CD14-positive monocyte (primary cell): ENCODE measurements around the gene DYNC1H1. TPM values are rescaled to one million over a fixed set of nuclear protein-coding genes. Genes with fewer than 3 reads are reported as not detected.
"Not testable (repeated sequence)": the region's sequence is repeated elsewhere in the genome, so short reads cannot be mapped to it uniquely, and the experiment has no call there.

ENCODE experiments used
- DNase-seq, 3 donors: peaks; one replicate each; pipeline ENCODE4 v3.0.0-alpha.2; 2011 to 2022
- H2AFZ ChIP-seq: 2 replicates; pipeline ENCODE4 v1.6.0; 2012; ENCODE audit warnings: mild to moderate bottlenecking, low read depth, low read length, inconsistent platforms; ENCODE audit not compliant: insufficient read depth, poor library complexity, severe bottlenecking
- H3K27ac ChIP-seq, 2 donors: 1 replicate in 1 of 2; 2 replicates in 1 of 2; pipeline ENCODE4 v1.5.1; 2012 to 2013; ENCODE audit warnings: low read length in 2 of 2, control low read depth in 1 of 2, inconsistent platforms in 1 of 2, low read depth in 1 of 2, mild to moderate bottlenecking in 1 of 2
- H3K27me3 ChIP-seq, 2 donors: one replicate each; pipeline versions ENCODE4 v1.6.0 to v1.6.1; 2011 to 2013; ENCODE audit warnings: low read length in 2 of 2; ENCODE audit not compliant: control insufficient read depth in 2 of 2, insufficient read depth in 2 of 2
- H3K36me3 ChIP-seq, 2 donors: replicated peaks in 1 of 2; 1 replicate in 1 of 2; 2 replicates in 1 of 2; pipeline versions ENCODE4 v1.5.1 to v1.6.1; 2012 to 2013; ENCODE audit warnings: low read length in 2 of 2, control low read depth in 1 of 2, inconsistent platforms in 1 of 2, mild to moderate bottlenecking in 1 of 2; ENCODE audit not compliant: insufficient read depth in 2 of 2, control insufficient read depth in 1 of 2
- H3K4me1 ChIP-seq, 2 donors: 1 replicate in 1 of 2; 2 replicates in 1 of 2; pipeline versions ENCODE4 v1.5.1 to v1.6.1; 2012 to 2013; ENCODE audit warnings: low read length in 2 of 2, control low read depth in 1 of 2, inconsistent platforms in 1 of 2, mild to moderate bottlenecking in 1 of 2, moderate library complexity in 1 of 2; ENCODE audit not compliant: insufficient read depth in 2 of 2, control insufficient read depth in 1 of 2
- H3K4me2 ChIP-seq: replicated peaks from 2 replicates; pipeline ENCODE3; 2012; ENCODE audit warnings: low read length, moderate library complexity, mild to moderate bottlenecking; ENCODE audit not compliant: poor library complexity, severe bottlenecking; ENCODE audit errors: extremely low read depth
- H3K4me3 ChIP-seq, 3 experiments: fragments of 200-600 bp in 1 of 3; sonication (generic) in 1 of 3; replicated peaks in 1 of 3; 1 replicate in 2 of 3; 2 replicates in 1 of 3; pipeline ENCODE4 v1.5.1; 2011 to 2013; ENCODE audit warnings: low read length in 3 of 3, mild to moderate bottlenecking in 3 of 3, control low read depth in 2 of 3, low read depth in 2 of 3, inconsistent platforms in 1 of 3, moderate library complexity in 1 of 3
- H3K79me2 ChIP-seq: 2 replicates; pipeline ENCODE4 v1.6.0; 2012; ENCODE audit warnings: mild to moderate bottlenecking, control low read depth, inconsistent platforms, low read length, moderate library complexity; ENCODE audit not compliant: insufficient read depth
- H3K9ac ChIP-seq: 2 replicates; pipeline ENCODE4 v1.6.0; 2017; ENCODE audit warnings: low read length, mild to moderate bottlenecking; ENCODE audit not compliant: insufficient read depth, poor library complexity, severe bottlenecking
- H3K9me3 ChIP-seq, 2 donors: replicated peaks in 1 of 2; 1 replicate in 1 of 2; 2 replicates in 1 of 2; pipeline versions ENCODE4 v1.5.1 to v1.6.1; 2012 to 2013; ENCODE audit warnings: low read length in 2 of 2, control low read depth in 1 of 2; ENCODE audit not compliant: control insufficient read depth in 1 of 2, insufficient read depth in 1 of 2
- H4K20me1 ChIP-seq: 2 replicates; pipeline ENCODE4 v1.6.0; 2012; ENCODE audit warnings: mild to moderate bottlenecking, low read length, control low read depth, moderate library complexity; ENCODE audit not compliant: insufficient read depth
- H3K27ac Mint-ChIP-seq, 7 donors: one replicate each; pipeline ENCODE4 v1.8.0; 2020; ENCODE audit warnings: mild to moderate bottlenecking in 7 of 7, mixed read lengths in 7 of 7, moderate library complexity in 6 of 7, inconsistent platforms in 2 of 7
- H3K27me3 Mint-ChIP-seq, 3 donors: one replicate each; pipeline ENCODE4 v1.8.0; 2021 to 2022; ENCODE audit warnings: low read depth in 3 of 3, mild to moderate bottlenecking in 3 of 3, mixed read lengths in 3 of 3, moderate library complexity in 3 of 3, inconsistent platforms in 1 of 3
- H3K36me3 Mint-ChIP-seq, 2 donors: one replicate each; pipeline ENCODE4 v1.8.0; 2020; ENCODE audit warnings: mixed read lengths in 2 of 2, inconsistent platforms in 1 of 2, mild to moderate bottlenecking in 1 of 2
- H3K4me1 Mint-ChIP-seq: one replicate; pipeline ENCODE4 v1.8.0; 2020; ENCODE audit warnings: mild to moderate bottlenecking, mixed read lengths
- H3K4me3 Mint-ChIP-seq, 2 donors: one replicate each; pipeline ENCODE4 v1.8.0; 2020; ENCODE audit warnings: mild to moderate bottlenecking in 2 of 2, mixed read lengths in 2 of 2, moderate library complexity in 1 of 2
- H3K9me3 Mint-ChIP-seq, 7 donors: one replicate each; pipeline ENCODE4 v1.8.0; 2020 to 2022; ENCODE audit warnings: mixed read lengths in 7 of 7, mild to moderate bottlenecking in 6 of 7, moderate library complexity in 6 of 7, inconsistent platforms in 2 of 7
- WGBS: methylation state at CpG from one replicate; pipeline ENCODE4 v1.1.5; 2013; ENCODE audit warnings: missing lambda C conversion rate; ENCODE audit not compliant: insufficient coverage; 5-methylcytosine and 5-hydroxymethylcytosine counted together
- intact Hi-C, 2 donors: fragments of 100-400 bp; cut with micrococcal nuclease; formaldehyde crosslinking; loops; one replicate each; pipeline versions ENCODE4 v1.15.0 to v1.15.1; 2023
- polyA plus RNA-seq, 3 donors: library from polyadenylated mRNA; depleted of rRNA in 1 of 3; unstranded in 2 of 3; stranded (reverse) in 1 of 3; fragments of 300-500 nt in 2 of 3; fragments of >200 nt in 1 of 3; fragmentation: Illumina TruSeq in 2 of 3; gene quantifications; 1 replicate in 2 of 3; 2 replicates in 1 of 3; pipeline ENCODE4 v1.2.3, GENCODE V29; 2012 to 2021
- TF ChIP-seq, protein P1 (sequence below): fragments of 200-600 bp; IDR thresholded peaks from one replicate; pipeline ENCODE4 v1.8.0; 2022; ENCODE audit warnings: antibody characterized with exemption, mild to moderate bottlenecking

DYNC1H1 gene
- polyA plus RNA-seq, 3 donors = 14.7 to 87.3 (median 23.6) TPM

DNA sequence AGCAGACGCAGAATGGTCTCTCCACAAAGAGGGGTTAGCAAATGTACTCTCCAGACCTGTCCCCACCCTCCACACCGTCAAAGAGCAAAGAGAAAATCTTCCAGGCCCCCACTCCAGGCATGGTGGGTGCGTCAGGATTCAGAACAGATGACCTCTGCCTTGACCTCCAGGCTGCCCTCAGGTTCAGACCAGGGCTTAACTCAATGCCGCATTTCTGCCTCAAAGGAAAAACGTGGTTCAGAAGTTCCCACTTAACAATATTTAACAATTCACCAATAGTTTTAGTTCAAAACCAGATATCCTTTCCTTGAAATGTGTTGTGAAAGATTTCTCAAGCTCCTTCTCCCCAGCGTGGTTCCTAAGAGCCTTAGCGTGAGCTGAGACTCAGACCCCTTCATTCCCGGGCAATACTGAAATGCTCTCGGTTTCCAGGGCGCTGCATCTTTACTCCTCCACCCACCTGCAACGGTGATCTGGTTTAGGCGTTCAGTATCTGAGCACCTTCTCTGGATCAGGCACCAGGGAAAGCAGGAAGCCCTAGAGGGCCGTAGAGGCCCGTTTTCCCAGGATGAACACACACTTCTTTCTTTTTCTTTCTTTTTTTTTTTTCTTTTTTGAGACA, 99.5 kb downstream of the DYNC1H1 start:
- TF ChIP-seq, protein P1, sequence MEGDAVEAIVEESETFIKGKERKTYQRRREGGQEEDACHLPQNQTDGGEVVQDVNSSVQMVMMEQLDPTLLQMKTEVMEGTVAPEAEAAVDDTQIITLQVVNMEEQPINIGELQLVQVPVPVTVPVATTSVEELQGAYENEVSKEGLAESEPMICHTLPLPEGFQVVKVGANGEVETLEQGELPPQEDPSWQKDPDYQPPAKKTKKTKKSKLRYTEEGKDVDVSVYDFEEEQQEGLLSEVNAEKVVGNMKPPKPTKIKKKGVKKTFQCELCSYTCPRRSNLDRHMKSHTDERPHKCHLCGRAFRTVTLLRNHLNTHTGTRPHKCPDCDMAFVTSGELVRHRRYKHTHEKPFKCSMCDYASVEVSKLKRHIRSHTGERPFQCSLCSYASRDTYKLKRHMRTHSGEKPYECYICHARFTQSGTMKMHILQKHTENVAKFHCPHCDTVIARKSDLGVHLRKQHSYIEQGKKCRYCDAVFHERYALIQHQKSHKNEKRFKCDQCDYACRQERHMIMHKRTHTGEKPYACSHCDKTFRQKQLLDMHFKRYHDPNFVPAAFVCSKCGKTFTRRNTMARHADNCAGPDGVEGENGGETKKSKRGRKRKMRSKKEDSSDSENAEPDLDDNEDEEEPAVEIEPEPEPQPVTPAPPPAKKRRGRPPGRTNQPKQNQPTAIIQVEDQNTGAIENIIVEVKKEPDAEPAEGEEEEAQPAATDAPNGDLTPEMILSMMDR = no peak
- Histone ChIP-seq H3K4me1 (no peaks in the 10 kb centered on the region), H3K9me3 (no peaks in the 10 kb centered on the region), H4K20me1 (no peaks in the 10 kb centered on the region), H3K4me2 (no peak overlapping the region), H3K79me2 (no peaks in the 10 kb centered on the region), H2AFZ (no peak overlapping the region), H3K4me3 (no peak overlapping the region), H3K27ac (no peak overlapping the region), H3K9ac (no peak overlapping the region), H3K27me3 (no peaks in the 10 kb centered on the region), H3K36me3 (no peaks in the 10 kb centered on the region)
- WGBS = 96% methylated on average over 10 of the region's 14 CpGs
- no peak overlapping the region for H3K4me3 Mint-ChIP-seq
- no peaks in the 10 kb centered on the region for H3K4me1 Mint-ChIP-seq
- intact Hi-C loops = loop anchor here (2.0 kb wide), 1 partner anchor 33 kb away; no protein-coding TSS in a partner anchor
- peaks cover 3 to 8% (median 3%) of the 10 kb centered on the region in 3 donors for H3K27me3 Mint-ChIP-seq
- no peaks in the 10 kb centered on the region for H3K36me3 Mint-ChIP-seq
- H3K27ac Mint-ChIP-seq = no peak overlapping the region
- no peak for DNase-seq
- no peaks in the 10 kb centered on the region for H3K9me3 Mint-ChIP-seq

DNA sequence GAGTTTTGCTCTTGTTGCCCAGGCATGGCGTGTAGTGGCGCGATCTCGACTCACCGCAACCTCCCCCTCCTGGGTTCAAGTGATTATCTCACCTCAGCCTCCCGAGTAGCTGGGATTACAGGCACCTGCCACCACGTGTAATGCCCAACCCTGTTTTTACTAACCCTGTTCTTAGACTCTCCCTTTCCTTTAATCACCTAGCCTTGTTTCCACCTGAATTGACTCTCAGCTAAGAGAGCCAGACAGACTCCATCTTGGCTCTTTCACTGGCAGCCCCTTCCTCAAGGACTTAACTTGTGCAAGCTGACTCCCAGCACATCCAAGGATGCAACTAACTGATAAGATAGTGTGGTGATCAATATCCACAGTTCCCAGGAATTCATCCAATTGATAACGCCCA, 100.2 kb downstream of the DYNC1H1 start:
- H3K9me3 Mint-ChIP-seq, H3K9ac ChIP-seq, H4K20me1 ChIP-seq, H3K36me3 ChIP-seq, H3K9me3 ChIP-seq, H3K79me2 ChIP-seq, DNase-seq, H3K36me3 Mint-ChIP-seq, H2AFZ ChIP-seq, H3K27me3 ChIP-seq, H3K4me2 ChIP-seq, H3K4me1 ChIP-seq, H3K27me3 Mint-ChIP-seq, intact Hi-C loops, H3K4me1 Mint-ChIP-seq, H3K4me3 Mint-ChIP-seq, H3K4me3 ChIP-seq, H3K27ac ChIP-seq: not testable (repeated sequence)
- H3K27ac Mint-ChIP-seq = peak overlapping the region in 1 of 7 donors; percentile 8
- WGBS = 92% methylated on average over 7 of the region's 8 CpGs
